ENCODE results near the gene VEGFA.

VEGFA gene

DNA sequence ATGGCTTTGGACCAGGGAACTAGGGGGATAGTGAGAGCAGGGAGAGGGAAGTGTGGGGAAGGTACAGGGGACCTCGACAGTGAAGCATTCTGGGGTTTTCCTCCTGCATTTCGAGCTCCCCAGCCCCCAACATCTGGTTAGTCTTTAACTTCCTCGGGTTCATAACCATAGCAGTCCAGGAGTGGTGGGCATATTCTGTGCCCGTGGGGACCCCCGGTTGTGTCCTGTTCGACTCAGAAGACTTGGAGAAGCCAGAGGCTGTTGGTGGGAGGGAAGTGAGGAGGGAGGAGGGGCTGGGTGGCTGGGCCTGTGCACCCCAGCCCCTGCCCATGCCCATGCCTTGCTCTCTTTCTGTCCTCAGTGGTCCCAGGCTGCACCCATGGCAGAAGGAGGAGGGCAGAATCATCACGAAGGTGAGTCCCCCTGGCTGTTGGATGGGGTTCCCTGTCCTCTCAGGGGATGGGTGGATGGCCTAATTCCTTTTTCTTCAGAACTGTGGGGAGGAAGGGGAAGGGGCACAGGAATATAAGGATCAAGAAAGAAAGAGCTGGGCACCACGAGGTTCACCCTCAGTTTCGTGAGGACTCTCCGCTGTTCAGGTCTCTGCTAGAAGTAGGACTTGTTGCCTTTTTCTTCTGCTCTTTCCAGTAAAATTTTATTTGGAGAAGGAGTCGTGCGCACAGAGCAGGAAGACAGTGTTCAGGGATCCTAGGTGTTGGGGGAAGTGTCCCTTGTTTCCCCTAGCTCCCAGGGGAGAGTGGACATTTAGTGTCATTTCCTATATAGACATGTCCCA, 4.2 kb downstream of the VEGFA start:
- no peak for DNase-seq

DNA sequence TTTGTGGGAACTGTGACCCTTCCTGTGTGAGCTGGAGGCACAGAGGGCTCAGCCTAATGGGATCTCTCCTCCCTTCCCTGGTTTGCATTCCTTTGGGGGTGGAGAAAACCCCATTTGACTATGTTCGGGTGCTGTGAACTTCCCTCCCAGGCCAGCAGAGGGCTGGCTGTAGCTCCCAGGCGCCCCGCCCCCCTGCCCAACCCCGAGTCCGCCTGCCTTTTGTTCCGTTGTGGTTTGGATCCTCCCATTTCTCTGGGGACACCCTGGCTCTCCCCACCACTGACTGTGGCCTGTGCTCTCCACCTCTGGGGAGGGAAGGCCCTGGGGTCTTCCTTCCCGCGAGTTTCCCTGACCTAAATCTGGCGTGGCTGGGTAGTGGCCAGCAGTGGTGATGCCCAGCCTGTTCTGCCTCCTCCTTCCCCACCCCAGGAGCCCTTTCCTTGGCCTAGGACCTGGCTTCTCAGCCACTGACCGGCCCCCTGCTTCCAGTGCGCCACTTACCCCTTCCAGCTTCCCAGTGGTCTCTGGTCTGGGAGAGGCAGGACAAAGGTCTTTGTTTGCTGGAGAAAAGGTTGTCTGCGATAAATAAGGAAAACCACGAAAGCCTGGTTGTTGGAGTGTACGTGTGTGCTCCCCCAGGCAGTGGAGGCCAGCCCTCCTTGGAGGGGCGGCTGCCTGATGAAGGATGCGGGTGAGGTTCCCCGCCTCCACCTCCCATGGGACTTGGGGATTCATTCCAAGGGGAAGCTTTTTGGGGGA, 4.9 kb downstream of the VEGFA start:
- peak; percentile 33 to 68 (median 51) for DNase-seq

DNA sequence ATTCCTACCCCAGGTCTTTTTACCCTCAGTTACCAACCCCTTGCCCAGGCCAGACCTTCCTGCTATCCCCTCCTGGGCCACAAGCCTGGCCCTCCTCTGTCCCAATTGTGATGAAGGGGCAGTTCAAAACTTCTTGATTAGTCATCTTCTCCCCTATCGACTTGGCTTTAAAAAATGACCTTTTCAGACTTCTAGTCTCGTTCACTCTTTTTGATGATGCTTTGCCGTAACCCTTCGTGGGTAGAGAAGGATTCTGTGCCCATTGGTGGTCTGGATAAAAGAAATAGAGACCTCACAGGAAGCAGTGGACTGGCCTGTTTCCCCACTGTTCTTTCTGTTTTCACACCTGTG, 5.5 kb downstream of the VEGFA start:
- DNase-seq = no peak

DNA sequence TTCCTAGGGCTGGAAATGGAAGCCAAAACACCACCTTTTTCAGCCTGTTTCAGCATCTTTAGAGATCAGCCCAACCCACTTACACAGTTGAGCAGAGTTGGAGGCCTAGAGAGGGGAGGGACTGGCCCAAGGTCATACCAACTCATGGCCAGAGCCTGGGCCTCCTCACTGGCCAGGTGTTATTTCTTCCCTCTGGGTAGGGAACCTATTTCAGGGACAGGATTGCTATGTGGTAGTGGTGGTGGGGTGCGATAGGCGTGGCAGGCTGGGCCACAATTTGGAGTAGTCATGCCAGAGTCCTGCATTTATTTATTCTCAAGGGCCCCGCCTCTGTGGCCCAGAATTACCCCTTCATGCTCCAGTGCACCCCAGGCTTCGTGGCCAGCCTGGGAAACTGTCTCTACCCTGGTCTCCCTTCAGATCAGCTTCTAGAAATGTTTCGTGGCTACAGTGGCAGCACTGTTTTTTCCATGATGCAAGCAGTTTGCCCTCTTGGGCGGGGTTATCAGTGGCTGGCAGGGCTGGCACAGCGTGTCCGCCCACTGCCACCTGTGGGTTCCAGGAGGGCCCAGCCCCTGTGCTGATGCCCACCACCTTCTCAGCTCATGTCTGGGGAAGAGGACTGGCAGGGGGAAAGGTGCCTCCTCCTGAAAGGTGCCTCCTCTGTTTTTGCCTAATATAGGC, 6.2 kb downstream of the VEGFA start:
- no peak for DNase-seq

DNA sequence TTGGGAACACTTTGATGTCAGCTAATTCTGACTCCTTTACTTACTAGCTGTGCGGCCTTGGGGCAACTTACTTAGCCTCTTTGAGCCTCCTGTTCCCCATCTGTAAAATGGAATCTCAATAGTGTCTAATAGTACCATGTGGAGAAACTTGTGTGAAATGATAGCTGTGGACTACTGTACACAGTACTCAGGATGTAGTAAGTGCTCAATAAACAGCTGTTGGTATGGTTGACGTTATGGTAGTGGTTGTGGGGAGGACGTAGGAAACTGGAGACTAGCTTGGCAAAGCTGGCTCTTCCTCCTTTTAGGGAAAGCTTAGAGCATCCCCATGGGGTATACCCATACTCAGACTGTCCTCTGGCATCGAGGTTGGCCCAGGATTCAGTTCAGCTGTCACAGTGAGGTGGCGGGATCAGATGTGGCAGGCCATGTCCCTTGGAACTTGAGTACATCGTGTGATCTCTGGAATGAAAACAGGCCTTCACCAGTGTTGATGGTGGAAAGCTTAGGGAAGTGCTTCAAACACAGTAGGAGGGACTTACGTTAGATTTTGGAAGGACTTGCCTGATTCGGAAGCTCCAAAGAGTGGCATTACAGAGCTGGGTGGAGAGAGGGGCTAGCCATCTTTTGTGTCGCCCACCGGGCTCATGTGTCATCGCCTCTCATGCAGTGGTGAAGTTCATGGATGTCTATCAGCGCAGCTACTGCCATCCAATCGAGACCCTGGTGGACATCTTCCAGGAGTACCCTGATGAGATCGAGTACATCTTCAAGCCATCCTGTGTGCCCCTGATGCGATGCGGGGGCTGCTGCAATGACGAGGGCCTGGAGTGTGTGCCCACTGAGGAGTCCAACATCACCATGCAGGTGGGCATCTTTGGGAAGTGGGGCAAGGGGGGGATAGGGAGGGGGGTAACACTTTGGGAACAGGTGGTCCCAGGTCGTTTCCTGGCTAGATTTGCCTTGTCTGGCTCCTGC, 7.1 kb downstream of the VEGFA start:
- no peak for DNase-seq

DNA sequence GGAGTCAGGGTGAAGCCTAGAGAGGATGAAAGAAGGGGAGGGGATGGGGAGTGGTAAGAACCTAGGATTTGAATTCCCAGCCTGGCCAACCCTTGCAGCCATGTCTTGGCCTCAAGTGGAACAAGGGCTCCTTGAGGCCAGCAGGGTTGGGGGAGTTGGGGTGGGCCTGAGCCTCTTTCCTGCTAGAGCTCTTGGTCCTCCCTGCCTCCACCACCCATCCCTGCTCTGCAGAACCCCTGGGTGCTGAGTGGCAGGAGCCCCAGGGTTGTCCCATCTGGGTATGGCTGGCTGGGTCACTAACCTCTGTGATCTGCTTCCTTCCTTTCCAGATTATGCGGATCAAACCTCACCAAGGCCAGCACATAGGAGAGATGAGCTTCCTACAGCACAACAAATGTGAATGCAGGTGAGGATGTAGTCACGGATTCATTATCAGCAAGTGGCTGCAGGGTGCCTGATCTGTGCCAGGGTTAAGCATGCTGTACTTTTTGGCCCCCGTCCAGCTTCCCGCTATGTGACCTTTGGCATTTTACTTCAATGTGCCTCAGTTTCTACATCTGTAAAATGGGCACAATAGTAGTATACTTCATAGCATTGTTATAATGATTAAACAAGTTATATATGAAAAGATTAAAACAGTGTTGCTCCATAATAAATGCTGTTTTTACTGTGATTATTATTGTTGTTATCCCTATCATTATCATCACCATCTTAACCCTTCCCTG, 8.3 kb downstream of the VEGFA start:
- DNase-seq = no peak

DNA sequence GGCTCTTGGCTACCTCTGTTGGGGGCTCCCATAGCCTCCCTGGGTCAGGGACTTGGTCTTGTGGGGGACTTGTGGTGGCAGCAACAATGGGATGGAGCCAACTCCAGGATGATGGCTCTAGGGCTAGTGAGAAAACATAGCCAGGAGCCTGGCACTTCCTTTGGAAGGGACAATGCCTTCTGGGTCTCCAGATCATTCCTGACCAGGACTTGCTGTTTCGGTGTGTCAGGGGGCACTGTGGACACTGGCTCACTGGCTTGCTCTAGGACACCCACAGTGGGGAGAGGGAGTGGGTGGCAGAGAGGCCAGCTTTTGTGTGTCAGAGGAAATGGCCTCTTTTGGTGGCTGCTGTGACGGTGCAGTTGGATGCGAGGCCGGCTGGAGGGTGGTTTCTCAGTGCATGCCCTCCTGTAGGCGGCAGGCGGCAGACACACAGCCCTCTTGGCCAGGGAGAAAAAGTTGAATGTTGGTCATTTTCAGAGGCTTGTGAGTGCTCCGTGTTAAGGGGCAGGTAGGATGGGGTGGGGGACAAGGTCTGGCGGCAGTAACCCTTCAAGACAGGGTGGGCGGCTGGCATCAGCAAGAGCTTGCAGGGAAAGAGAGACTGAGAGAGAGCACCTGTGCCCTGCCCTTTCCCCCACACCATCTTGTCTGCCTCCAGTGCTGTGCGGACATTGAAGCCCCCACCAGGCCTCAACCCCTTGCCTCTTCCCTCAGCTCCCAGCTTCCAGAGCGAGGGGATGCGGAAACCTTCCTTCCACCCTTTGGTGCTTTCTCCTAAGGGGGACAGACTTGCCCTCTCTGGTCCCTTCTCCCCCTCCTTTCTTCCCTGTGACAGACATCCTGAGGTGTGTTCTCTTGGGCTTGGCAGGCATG, 9.2 kb downstream of the VEGFA start:
- no peak for DNase-seq

DNA sequence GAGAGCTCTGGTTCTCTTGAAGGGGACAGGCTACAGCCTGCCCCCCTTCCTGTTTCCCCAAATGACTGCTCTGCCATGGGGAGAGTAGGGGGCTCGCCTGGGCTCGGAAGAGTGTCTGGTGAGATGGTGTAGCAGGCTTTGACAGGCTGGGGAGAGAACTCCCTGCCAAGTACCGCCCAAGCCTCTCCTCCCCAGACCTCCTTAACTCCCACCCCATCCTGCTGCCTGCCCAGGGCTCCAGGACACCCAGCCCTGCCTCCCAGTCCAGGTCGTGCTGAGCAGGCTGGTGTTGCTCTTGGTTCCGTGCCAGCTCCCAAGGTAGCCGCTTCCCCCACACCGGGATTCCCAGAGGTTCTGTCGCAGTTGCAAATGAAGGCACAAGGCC, 9.8 kb downstream of the VEGFA start:
- no peak for DNase-seq

DNA sequence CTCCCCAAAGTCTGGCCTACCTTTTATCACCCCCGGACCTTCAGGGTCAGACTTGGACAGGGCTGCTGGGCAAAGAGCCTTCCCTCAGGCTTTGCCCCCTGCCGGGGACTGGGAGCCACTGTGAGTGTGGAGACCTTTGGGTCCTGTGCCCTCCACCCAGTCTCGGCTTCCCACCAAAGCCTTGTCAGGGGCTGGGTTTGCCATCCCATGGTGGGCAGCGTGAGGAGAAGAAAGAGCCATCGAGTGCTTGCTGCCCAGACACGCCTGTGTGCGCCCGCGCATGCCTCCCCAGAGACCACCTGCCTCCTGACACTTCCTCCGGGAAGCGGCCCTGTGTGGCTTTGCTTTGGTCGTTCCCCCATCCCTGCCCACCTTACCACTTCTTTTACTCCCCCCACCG, 10.3 kb downstream of the VEGFA start:
- no peak for DNase-seq

DNA sequence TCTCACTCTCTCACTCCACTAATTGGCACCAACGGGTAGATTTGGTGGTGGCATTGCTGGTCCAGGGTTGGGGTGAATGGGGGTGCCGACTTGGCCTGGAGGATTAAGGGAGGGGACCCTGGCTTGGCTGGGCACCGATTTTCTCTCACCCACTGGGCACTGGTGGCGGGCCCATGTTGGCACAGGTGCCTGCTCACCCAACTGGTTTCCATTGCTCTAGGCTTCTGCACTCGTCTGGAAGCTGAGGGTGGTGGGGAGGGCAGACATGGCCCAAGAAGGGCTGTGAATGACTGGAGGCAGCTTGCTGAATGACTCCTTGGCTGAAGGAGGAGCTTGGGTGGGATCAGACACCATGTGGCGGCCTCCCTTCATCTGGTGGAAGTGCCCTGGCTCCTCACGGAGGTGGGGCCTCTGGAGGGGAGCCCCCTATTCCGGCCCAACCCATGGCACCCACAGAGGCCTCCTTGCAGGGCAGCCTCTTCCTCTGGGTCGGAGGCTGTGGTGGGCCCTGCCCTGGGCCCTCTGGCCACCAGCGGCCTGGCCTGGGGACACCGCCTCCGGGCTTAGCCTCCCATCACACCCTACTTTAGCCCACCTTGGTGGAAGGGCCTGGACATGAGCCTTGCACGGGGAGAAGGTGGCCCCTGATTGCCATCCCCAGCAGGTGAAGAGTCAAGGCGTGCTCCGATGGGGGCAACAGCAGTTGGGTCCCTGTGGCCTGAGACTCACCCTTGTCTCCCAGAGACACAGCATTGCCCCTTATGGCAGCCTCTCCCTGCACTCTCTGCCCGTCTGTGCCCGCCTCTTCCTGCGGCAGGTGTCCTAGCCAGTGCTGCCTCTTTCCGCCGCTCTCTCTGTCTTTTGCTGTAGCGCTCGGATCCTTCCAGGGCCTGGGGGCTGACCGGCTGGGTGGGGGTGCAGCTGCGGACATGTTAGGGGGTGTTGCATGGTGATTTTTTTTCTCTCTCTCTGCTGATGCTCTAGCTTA, 11.2 kb downstream of the VEGFA start:
- DNase-seq = no peak

DNA sequence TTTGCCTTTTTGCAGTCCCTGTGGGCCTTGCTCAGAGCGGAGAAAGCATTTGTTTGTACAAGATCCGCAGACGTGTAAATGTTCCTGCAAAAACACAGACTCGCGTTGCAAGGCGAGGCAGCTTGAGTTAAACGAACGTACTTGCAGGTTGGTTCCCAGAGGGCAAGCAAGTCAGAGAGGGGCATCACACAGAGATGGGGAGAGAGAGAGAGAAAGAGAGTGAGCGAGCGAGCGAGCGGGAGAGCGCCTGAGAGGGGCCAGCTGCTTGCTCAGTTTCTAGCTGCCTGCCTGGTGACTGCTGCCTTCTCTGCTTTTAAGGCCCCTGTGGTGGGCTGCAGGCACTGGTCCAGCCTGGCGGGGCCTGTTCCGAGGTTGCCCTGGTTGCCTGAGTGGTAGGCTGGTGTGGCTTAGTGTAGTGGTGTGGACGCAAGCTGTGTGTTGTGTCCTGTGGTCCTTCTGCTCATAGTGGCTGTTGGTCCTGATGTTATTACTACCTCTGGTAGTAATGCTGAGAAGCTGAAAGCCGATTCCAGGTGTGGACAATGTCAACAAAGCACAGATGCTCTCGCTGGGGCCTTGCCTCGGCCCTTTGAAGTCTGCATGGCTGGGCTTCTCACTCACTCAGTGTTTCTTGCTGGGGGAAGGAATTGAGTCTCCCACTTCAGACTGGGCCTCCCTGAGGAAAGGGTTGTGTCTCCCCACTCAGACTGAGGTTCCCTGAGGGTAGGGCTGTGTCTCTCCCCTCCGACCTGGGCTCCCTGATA, 12.1 kb downstream of the VEGFA start:
- no peak for DNase-seq

DNA sequence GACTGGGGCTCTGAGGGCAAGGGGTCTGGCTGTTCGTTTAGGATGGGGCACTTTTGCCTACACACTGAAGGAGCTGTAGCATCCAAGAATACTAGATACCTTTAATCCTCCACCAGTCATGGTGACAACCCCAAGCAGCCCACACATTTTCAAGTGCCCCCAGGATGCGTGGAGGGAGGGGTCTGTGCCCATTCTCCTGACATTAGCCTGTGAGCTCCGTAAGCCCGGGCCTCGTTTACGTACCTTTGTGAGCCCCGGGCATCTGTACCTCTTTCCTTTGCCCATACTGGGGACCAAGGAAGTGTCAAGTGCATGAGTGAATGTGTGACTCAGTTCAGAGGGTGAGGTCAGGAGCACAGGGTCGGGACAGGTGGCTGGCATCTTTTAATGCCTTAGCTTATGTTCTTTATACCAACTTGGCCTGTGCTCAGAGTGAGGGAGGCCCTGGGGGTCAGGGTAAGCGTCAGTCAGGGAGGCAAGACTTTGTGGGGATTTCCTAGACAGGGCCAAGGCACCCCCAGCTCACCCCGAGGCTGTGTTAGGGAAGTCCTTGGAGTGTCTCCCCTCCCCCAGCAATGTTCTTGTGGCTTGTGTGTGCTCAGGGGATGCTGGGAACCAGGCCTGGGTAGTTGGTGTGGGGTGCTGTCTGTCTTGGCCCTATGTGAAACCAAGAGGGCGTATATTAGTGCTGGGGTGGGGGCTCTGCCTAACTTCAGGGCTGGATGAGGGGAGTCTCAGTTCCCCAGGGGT, 12.9 kb downstream of the VEGFA start:
- DNase-seq = no peak

DNA sequence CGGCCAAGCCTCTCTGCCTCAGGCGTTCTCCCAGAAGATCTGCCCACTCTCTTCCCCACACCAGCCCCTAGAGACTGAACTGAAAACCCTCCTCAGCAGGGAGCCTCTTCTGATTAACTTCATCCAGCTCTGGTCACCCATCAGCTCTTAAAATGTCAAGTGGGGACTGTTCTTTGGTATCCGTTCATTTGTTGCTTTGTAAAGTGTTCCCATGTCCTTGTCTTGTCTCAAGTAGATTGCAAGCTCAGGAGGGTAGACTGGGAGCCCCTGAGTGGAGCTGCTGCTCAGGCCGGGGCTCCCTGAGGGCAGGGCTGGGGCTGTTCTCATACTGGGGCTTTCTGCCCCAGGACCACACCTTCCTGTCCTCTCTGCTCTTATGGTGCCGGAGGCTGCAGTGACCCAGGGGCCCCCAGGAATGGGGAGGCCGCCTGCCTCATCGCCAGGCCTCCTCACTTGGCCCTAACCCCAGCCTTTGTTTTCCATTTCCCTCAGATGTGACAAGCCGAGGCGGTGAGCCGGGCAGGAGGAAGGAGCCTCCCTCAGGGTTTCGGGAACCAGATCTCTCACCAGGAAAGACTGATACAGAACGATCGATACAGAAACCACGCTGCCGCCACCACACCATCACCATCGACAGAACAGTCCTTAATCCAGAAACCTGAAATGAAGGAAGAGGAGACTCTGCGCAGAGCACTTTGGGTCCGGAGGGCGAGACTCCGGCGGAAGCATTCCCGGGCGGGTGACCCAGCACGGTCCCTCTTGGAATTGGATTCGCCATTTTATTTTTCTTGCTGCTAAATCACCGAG, 14.2 kb downstream of the VEGFA start:
- no peak for DNase-seq

DNA sequence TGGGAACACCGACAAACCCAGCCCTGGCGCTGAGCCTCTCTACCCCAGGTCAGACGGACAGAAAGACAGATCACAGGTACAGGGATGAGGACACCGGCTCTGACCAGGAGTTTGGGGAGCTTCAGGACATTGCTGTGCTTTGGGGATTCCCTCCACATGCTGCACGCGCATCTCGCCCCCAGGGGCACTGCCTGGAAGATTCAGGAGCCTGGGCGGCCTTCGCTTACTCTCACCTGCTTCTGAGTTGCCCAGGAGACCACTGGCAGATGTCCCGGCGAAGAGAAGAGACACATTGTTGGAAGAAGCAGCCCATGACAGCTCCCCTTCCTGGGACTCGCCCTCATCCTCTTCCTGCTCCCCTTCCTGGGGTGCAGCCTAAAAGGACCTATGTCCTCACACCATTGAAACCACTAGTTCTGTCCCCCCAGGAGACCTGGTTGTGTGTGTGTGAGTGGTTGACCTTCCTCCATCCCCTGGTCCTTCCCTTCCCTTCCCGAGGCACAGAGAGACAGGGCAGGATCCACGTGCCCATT, 15.3 kb downstream of the VEGFA start:
- DNase-seq = no peak

DNA sequence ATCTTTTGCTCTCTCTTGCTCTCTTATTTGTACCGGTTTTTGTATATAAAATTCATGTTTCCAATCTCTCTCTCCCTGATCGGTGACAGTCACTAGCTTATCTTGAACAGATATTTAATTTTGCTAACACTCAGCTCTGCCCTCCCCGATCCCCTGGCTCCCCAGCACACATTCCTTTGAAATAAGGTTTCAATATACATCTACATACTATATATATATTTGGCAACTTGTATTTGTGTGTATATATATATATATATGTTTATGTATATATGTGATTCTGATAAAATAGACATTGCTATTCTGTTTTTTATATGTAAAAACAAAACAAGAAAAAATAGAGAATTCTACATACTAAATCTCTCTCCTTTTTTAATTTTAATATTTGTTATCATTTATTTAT, 15.9 kb downstream of the VEGFA start:
- no peak for DNase-seq

DNA sequence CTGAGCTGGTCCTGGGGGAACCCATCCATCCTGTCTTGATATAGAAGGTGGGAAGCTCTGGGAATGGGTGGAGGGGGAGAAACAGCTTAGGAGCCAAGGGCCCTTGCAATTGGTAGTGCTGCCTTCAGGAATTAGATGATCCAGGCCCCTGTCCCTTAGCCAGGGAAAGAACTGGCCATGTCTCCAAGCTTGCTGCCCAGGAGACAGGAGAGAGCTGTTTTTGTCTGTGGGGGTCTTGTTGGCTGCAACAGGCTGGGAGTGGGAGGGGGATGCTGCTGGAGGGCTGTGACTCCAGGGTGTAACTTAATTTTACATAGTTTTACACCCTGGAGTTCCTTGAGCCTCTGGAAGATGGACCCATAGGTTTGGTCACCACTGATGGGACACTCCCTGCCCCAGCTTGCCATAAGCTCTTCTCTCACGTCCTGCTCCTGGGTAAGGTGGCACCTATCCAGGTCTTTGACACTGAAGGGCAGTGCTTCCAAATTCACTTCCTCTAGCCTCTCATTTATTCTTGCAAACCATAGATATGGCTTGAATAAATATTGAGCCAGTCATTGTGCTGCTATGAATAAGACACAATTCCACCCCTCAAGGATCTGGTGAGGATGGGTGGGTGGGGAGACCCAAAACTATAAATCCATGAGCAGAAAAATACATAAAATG, 16.8 kb downstream of the VEGFA start:
- DNase-seq = no peak
